GM21576 (cell line): ENCODE measurements around the gene STARD8.
A peak's percentile ranks its signal among the peaks of the same experiment; 100 is the strongest.
"Not testable (repeated sequence)": the region's sequence is repeated elsewhere in the genome, so short reads cannot be mapped to it uniquely, and the experiment has no call there.

Source experiments
- ATAC-seq: cut with Tn5 transposase; IDR thresholded peaks from one replicate; pipeline ENCODE4 v1.9.1; 2021; ENCODE audit warnings: mild to moderate bottlenecking, moderate library complexity; ENCODE audit not compliant: unreplicated experiment

STARD8 gene

GRCh38 chrX:68717196-68717595 lies 69.7 kb downstream of the STARD8 start:
- ATAC-seq = no peak

- no peak for ATAC-seq
Observed at GRCh38 chrX:68717663-68718442, 70.4 kb downstream of the STARD8 start.

GRCh38 chrX:68718443-68718820 lies 71.0 kb downstream of the STARD8 start:
- ATAC-seq = no peak

- no peak for ATAC-seq
Observed at GRCh38 chrX:68719181-68719903, 71.9 kb downstream of the STARD8 start.

- no peak for ATAC-seq
Observed at GRCh38 chrX:68719904-68720614, 72.6 kb downstream of the STARD8 start.

- ATAC-seq = no peak
Observed at GRCh38 chrX:68720851-68721250, 73.4 kb downstream of the STARD8 start.

- ATAC-seq = no peak
Observed at GRCh38 chrX:68721546-68721945, 74.1 kb downstream of the STARD8 start.

- ATAC-seq = no peak
Observed at GRCh38 chrX:68721991-68722860, 74.8 kb downstream of the STARD8 start.

- ATAC-seq = no peak
Observed at GRCh38 chrX:68723491-68724155, 76.2 kb downstream of the STARD8 start.

- ATAC-seq = no peak
Observed at GRCh38 chrX:68724531-68725020, 77.1 kb downstream of the STARD8 start.

GRCh38 chrX:68725756-68726365 lies 78.4 kb downstream of the STARD8 start:
- no peak for ATAC-seq

- ATAC-seq = no peak
Observed at GRCh38 chrX:68726366-68726765, 78.9 kb downstream of the STARD8 start.

- ATAC-seq = no peak
Observed at GRCh38 chrX:68727696-68728095, 80.2 kb downstream of the STARD8 start.

- no peak for ATAC-seq
Observed at GRCh38 chrX:68728186-68728585, 80.7 kb downstream of the STARD8 start.

- ATAC-seq = no peak
Observed at GRCh38 chrX:68731254-68731653, 83.8 kb downstream of the STARD8 start.

GRCh38 chrX:68732906-68733493 lies 85.5 kb downstream of the STARD8 start:
- peak; percentile 81 for ATAC-seq

- no peak for ATAC-seq
Observed at GRCh38 chrX:68735266-68735665, 87.8 kb downstream of the STARD8 start.

GRCh38 chrX:68741864-68742263 lies 94.4 kb downstream of the STARD8 start:
- not testable (repeated sequence) for ATAC-seq

- ATAC-seq = no peak
Observed at GRCh38 chrX:68743754-68744153, 96.3 kb downstream of the STARD8 start.
